ENCODE data around the gene PLD5.

PLD5 gene

GRCh38 chr1:242524571-242525359, at the start of gene PLD5:
Gene PLD5, minus strand, starts transcription at chr1:242524697.
- in situ Hi-C loops (cut with MboI; ENCODE audit: low pct_unique_long_range_greater_than_20kb, low sequenced_read_pairs, unreplicated experiment) = no loop called here
- TF ChIP-seq CTCF (IDR thresholded peaks at IDR 0.05; ENCODE audit: extremely low read depth, insufficient read depth, missing control alignments) = no peak
- no peak for DNase-seq (ENCODE audit: low spot score)

- no peak for TF ChIP-seq CTCF (IDR thresholded peaks at IDR 0.05; ENCODE audit: extremely low read depth, insufficient read depth, missing control alignments)
- in situ Hi-C loops (cut with MboI; ENCODE audit: low pct_unique_long_range_greater_than_20kb, low sequenced_read_pairs, unreplicated experiment) = no loop called here
- no peak for DNase-seq (ENCODE audit: low spot score)
Observed at GRCh38 chr1:242569867-242570266, 45.4 kb upstream of the PLD5 start.

GRCh38 chr1:242568666-242569065, 44.2 kb upstream of the PLD5 start:
- no peak for DNase-seq (ENCODE audit: low spot score)
- in situ Hi-C loops (cut with MboI; ENCODE audit: low pct_unique_long_range_greater_than_20kb, low sequenced_read_pairs, unreplicated experiment) = no loop called here
- no peak for TF ChIP-seq CTCF (IDR thresholded peaks at IDR 0.05; ENCODE audit: extremely low read depth, insufficient read depth, missing control alignments)

GRCh38 chr1:242567596-242567995, 43.1 kb upstream of the PLD5 start:
- in situ Hi-C loops (cut with MboI; ENCODE audit: low pct_unique_long_range_greater_than_20kb, low sequenced_read_pairs, unreplicated experiment) = no loop called here
- no peak for DNase-seq (ENCODE audit: low spot score)
- no peak for TF ChIP-seq CTCF (IDR thresholded peaks at IDR 0.05; ENCODE audit: extremely low read depth, insufficient read depth, missing control alignments)

- no peak for DNase-seq (ENCODE audit: low spot score)
- no peak for TF ChIP-seq CTCF (IDR thresholded peaks at IDR 0.05; ENCODE audit: extremely low read depth, insufficient read depth, missing control alignments)
- in situ Hi-C loops (cut with MboI; ENCODE audit: low pct_unique_long_range_greater_than_20kb, low sequenced_read_pairs, unreplicated experiment) = no loop called here
Observed at GRCh38 chr1:242556759-242557158, 32.3 kb upstream of the PLD5 start.

GRCh38 chr1:242556276-242556675, 31.8 kb upstream of the PLD5 start:
- in situ Hi-C loops (cut with MboI; ENCODE audit: low pct_unique_long_range_greater_than_20kb, low sequenced_read_pairs, unreplicated experiment) = no loop called here
- TF ChIP-seq CTCF (IDR thresholded peaks at IDR 0.05; ENCODE audit: extremely low read depth, insufficient read depth, missing control alignments) = no peak
- DNase-seq (ENCODE audit: low spot score) = no peak

All from GM13977 (cell line).